GM19452 (cell line): ENCODE measurements around the gene AKAP6.

Experiments
- ATAC-seq: cut with Tn5 transposase; IDR thresholded peaks from one replicate; pipeline ENCODE4 v1.9.1; 2021; ENCODE audit not compliant: unreplicated experiment

Gene AKAP6

DNA sequence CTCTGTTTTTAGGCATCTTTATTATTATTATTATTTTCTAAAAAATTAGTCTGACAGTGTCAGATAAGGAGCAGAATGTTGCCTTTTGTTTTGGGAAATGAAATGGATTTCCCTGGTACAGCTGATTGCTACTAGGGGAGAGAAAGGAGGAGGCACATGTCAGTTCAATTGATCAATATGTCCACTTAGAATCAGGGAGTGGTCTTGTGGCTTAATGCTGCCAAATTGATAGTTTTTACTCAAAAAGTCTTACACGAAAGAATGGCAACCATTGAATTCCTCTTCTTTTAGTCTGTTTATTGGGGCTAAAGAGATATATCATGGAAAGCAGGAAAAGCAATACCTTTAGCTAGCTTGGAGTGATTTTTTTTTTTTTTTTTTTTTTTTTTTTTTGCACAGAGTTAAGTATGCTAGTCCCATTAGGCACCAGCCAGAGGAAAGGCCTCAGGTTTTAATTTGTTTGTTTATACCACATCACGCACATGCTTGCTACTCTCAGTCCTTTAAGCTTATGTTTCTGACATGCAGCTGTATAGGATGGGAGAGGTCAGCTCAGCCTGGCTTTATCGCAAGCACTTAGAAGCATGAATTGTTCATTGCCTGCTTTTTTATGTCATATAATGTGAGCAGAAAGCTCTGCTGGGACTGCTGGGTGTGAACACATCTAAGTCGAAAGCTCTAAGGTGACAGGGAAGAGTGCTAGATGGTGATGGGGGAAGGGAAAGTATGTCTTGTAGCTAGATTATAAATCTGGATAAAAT is 1.4 kb downstream of the AKAP6 start:
- ATAC-seq: no peak

- no peak for ATAC-seq
These were observed 2.1 kb downstream of the AKAP6 start for GRCh38 chr14:32331206-32331605.

- ATAC-seq: no peak
These were observed 3.6 kb downstream of the AKAP6 start for GRCh38 chr14:32332415-32333316.

GRCh38 chr14:32336702-32337101 is 7.6 kb downstream of the AKAP6 start:
- ATAC-seq: no peak

- no peak for ATAC-seq
These were observed 8.7 kb downstream of the AKAP6 start for GRCh38 chr14:32337759-32338158.

GRCh38 chr14:32339188-32339587 is 10.1 kb downstream of the AKAP6 start:
- ATAC-seq: no peak

GRCh38 chr14:32341947-32342846 is 13.1 kb downstream of the AKAP6 start:
- no peak for ATAC-seq

- ATAC-seq: no peak
These were observed 13.7 kb downstream of the AKAP6 start for GRCh38 chr14:32342847-32343194.

- ATAC-seq: no peak
These were observed 14.9 kb downstream of the AKAP6 start for GRCh38 chr14:32343926-32344430.

DNA sequence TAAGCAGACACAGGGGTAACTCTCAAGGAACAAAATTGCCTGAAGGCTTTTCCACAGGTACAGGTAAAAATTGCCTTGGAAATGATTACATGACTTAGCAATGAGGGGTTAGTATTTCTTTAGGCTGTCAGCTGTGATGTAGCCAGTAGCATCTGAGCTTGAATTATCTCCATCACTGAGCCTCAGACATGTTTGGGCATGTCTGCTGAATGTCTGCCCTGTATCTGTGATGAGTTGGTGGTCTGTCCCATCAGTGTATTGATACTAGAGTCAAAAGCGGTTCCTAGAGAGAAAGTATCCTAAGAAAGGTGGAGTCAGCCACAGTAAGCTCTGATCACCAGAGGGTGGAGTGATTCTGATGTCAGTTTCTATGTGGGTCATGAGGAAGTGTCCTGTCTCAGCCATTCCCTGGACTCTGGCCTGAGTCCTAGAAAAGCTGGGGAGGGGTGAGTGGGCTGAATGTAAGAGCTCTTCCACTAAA is 16.3 kb downstream of the AKAP6 start:
- ATAC-seq: no peak

DNA sequence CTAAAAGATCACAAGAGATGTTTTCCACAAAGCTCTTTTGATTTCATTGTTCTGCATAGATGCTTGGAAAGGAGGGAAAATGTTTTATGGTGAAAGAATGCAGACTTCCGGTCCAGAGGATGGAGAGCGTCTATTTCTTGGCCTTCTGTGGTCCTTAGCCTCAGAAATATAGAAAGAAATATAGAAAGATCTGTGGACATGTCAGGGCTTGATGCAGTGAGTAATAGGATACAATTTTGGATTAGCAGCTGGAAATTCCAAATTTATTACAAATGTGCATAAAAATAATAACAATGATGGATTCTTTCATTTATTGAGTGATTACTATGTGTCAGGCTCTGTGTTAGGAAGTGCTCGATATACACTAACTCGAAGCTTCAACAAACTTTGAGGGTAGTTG is 20.2 kb downstream of the AKAP6 start:
- no peak for ATAC-seq

GRCh38 chr14:32350020-32350419 is 20.9 kb downstream of the AKAP6 start:
- ATAC-seq: peak; percentile 96

- ATAC-seq: no peak
These were observed 23.5 kb downstream of the AKAP6 start for GRCh38 chr14:32352631-32353030.

- ATAC-seq: no peak
These were observed 25.6 kb downstream of the AKAP6 start for GRCh38 chr14:32354716-32355115.

DNA sequence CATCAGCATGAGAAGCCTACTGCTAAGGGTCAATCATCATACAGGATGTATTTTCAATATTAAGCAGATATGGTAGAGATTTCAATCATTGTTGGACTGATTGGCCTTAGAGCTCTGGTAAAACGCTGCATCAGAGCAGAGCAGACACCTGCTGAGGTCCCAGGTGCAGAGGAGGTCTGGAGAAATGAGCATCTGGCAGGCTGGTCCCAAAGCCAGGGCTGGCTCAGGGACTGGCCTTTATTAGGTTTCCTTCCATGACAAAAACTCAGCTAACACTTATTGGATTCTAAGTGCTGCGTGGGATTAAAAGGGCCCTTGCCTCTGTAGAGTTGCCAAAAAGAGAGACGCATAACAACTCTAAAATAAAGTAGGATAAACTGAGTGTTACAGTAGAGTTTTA is 29.7 kb downstream of the AKAP6 start:
- ATAC-seq: no peak

- no peak for ATAC-seq
These were observed 32.6 kb downstream of the AKAP6 start for GRCh38 chr14:32361674-32362073.

DNA sequence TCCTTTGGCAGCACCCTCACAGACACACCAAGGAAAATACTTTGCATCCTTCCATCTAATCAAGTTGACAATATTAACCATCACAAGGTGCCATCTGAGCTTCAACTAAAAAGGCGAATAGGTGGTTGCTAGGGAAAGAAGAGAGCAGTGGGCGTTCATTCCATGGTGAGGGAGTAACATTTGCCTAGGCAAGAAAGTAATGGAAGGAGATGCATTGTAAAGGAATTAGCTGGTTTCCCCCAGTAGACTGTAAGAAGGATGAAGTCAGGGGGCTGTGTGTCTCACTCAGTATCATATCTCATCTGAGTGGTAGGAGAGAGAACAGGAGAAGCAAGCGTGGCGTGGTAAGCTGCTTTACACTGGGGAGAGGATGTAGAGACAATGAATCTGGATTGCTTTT is 34.7 kb downstream of the AKAP6 start:
- ATAC-seq: no peak

- ATAC-seq: no peak
These were observed 35.8 kb downstream of the AKAP6 start for GRCh38 chr14:32364941-32365340.

DNA sequence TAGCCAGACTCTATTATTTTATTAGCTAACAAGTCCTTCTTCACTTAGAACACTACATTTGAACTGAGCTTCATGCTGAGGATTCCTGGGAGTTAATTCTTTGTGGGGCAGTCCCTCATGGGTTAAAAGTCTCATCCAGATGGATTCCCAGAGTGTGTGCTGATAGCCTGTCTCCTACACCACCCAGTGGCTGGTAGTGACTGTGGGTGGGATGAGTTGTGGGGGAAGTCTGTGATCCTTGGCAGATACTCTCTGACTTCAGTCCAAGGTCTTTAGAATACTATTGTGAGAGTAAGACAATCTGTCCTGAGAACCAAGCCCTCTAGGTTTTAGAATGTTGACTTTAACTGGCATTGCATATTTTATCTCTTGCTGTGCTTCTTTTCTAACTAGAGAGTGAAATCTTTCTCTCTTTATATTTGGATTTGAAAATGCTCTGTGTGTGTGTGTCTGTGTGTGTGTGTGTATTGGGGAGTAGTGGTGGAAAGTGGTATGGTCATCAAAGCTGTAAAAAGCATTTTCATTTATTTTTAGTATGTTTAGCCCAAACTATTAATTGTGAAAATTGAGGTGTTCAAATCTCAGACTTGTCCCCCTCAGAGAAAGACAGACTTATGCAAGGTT is 37.3 kb downstream of the AKAP6 start:
- ATAC-seq: no peak

GRCh38 chr14:32366986-32367385 is 37.9 kb downstream of the AKAP6 start:
- ATAC-seq: no peak
